SU-DHL-6 (cell line): Measurements from ENCODE around the gene FRK.
A peak's percentile ranks its signal among the peaks of the same experiment; 100 is the strongest.

Source experiments
- H2AFZ ChIP-seq: fragments of 200-600 bp; sonication (generic); 2 replicates; pipeline ENCODE4 v1.6.1; 2014; ENCODE audit warnings: low read depth, mild to moderate bottlenecking, moderate library complexity, mixed read lengths, antibody characterized with exemption, low read length; ENCODE audit not compliant: severe bottlenecking
- H3F3A ChIP-seq: fragments of 200-600 bp; shearing (Covaris generic); 2 replicates; pipeline ENCODE4 v1.6.0; 2016; ENCODE audit warnings: antibody characterized with exemption, mild to moderate bottlenecking; ENCODE audit not compliant: insufficient read depth
- H3K27ac ChIP-seq: fragments of 200-600 bp; sonication (generic); 2 replicates; pipeline ENCODE4 v1.5.1; 2016; ENCODE audit warnings: low read depth, mild to moderate bottlenecking, low read length, moderate library complexity, mixed read lengths
- H3K27me3 ChIP-seq: fragments of 200-600 bp; sonication (generic), shearing (Covaris generic); 2 replicates; pipeline ENCODE4 v1.6.0; 2014; ENCODE audit warnings: mild to moderate bottlenecking, low read length
- H3K36me3 ChIP-seq: fragments of 200-600 bp; sonication (generic); 2 replicates; pipeline ENCODE4 v1.6.1; 2014; ENCODE audit warnings: mild to moderate bottlenecking, low read length, mixed read lengths
- H3K4me2 ChIP-seq: fragments of 300-600, 200-600 bp; shearing (Covaris generic), sonication (generic); 2 replicates; pipeline ENCODE4 v1.6.0; 2014; ENCODE audit warnings: low read length, low read depth, mild to moderate bottlenecking; ENCODE audit not compliant: poor library complexity, severe bottlenecking
- H3K4me3 ChIP-seq: fragments of 200-600 bp; sonication (generic); 2 replicates; pipeline ENCODE4 v1.5.1; 2014; ENCODE audit warnings: antibody characterized with exemption, low read length, mild to moderate bottlenecking, mixed read lengths; ENCODE audit not compliant: insufficient read depth, poor library complexity, severe bottlenecking
- H3K79me2 ChIP-seq: fragments of 200-600 bp; sonication (generic); 2 replicates; pipeline ENCODE4 v1.6.1; 2014; ENCODE audit warnings: mild to moderate bottlenecking, low read length, moderate library complexity; ENCODE audit not compliant: insufficient read depth
- H3K9ac ChIP-seq: fragments of 200-600 bp; sonication (generic); 2 replicates; pipeline ENCODE4 v1.7.0; 2014; ENCODE audit warnings: mild to moderate bottlenecking, low read length
- H3K9me2 ChIP-seq: fragments of 200-600 bp; sonication (generic); replicated peaks from 2 replicates; pipeline ENCODE4 v1.6.1; 2014; ENCODE audit warnings: low read length; ENCODE audit not compliant: insufficient read depth
- H3K9me3 ChIP-seq: fragments of 200-600 bp; sonication (generic); 2 replicates; pipeline ENCODE4 v1.6.1; 2014; ENCODE audit warnings: low read length, mixed read lengths; ENCODE audit not compliant: insufficient read depth
- H4K20me1 ChIP-seq: fragments of 200-600 bp; sonication (generic); 2 replicates; pipeline ENCODE4 v1.6.1; 2014; ENCODE audit warnings: low read depth, mild to moderate bottlenecking, antibody characterized with exemption, low read length, moderate library complexity, mixed read lengths
- CTCF ChIP-seq: fragments of 200-600 bp; sonication (generic); IDR thresholded peaks from one replicate; pipeline ENCODE4 v1.5.1; 2017; ENCODE audit warnings: antibody characterized with exemption, mild to moderate bottlenecking, low read length, moderate library complexity; ENCODE audit not compliant: insufficient read depth, poor library complexity, severe bottlenecking
- EZH2phosphoT487 ChIP-seq: fragments of 200-600 bp; sonication (generic), shearing (Covaris generic); conservative IDR thresholded peaks from 2 replicates; pipeline ENCODE4 v1.6.1; 2018; ENCODE audit warnings: mild to moderate bottlenecking, antibody characterized with exemption, low read length, moderate library complexity, mixed read lengths

The FRK gene

GRCh38 chr6:116020738-116021137, 40.0 kb downstream of the FRK start:
- Histone ChIP-seq H2AFZ (no peak overlapping the region), H4K20me1 (no peaks in the 10 kb centered on the region), H3K79me2 (no peaks in the 10 kb centered on the region), H3K4me2 (no peak overlapping the region), H3K27me3 (no peaks in the 10 kb centered on the region), H3K9ac (no peak overlapping the region), H3K4me3 (no peak overlapping the region), H3F3A (no peaks in the 10 kb centered on the region; the same call in 1 of the 2 replicates), H3K27ac (no peak overlapping the region), H3K9me3 (no peaks in the 10 kb centered on the region), H3K36me3 (no peaks in the 10 kb centered on the region), H3K9me2 (no peaks in the 10 kb centered on the region)
- no peak for TF ChIP-seq EZH2phosphoT487
- TF ChIP-seq CTCF: no peak

DNA sequence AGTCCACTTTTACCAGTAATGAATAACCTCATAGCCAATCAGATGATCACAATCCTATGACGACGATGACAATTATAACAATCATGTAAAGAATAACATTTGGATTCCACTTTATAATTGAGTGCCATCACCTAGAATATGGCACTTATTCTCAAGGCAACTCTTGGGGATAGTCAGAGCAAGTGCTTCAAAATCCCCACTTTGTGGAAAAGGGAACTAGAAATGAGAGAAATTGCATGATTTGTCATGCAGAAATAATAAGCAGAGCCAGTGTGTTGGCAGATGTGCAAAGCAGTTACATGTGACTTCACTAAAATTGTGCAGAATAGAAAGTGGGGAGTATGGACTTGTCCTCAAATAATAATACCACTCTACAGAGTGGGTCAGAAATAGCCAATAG, 41.3 kb downstream of the FRK start:
- Histone ChIP-seq H3K27me3 (no peaks in the 10 kb centered on the region), H3K4me2 (peak overlapping the region; percentile 18), H3K79me2 (no peaks in the 10 kb centered on the region), H4K20me1 (no peaks in the 10 kb centered on the region), H3K9me3 (no peaks in the 10 kb centered on the region), H3K36me3 (no peaks in the 10 kb centered on the region), H3F3A (no peaks in the 10 kb centered on the region; the same call in 1 of the 2 replicates), H2AFZ (no peak overlapping the region), H3K27ac (peak overlapping the region; percentile 32; the same call in 1 of the 2 replicates), H3K4me3 (no peak overlapping the region), H3K9ac (no peak overlapping the region), H3K9me2 (no peaks in the 10 kb centered on the region)
- TF ChIP-seq EZH2phosphoT487 (no peak), CTCF (no peak)

GRCh38 chr6:116018976-116019375, 41.7 kb downstream of the FRK start:
- Histone ChIP-seq H3K9ac (no peak overlapping the region), H3K4me2 (no peak overlapping the region), H3K79me2 (no peaks in the 10 kb centered on the region), H3K27me3 (no peaks in the 10 kb centered on the region), H3K27ac (no peak overlapping the region), H4K20me1 (no peaks in the 10 kb centered on the region), H3K9me2 (no peaks in the 10 kb centered on the region), H3F3A (no peaks in the 10 kb centered on the region; the same call in 1 of the 2 replicates), H2AFZ (no peak overlapping the region), H3K36me3 (no peaks in the 10 kb centered on the region), H3K9me3 (no peaks in the 10 kb centered on the region), H3K4me3 (no peak overlapping the region)
- no peak for TF ChIP-seq CTCF
